ENCODE measurements around the gene SLC1A3. TPM values are rescaled to one million over a fixed set of nuclear protein-coding genes. Genes with fewer than 3 reads are reported as not detected.

The SLC1A3 gene
- total RNA-seq, 1 experiment from 2014 or later = 6.0 TPM

DNA sequence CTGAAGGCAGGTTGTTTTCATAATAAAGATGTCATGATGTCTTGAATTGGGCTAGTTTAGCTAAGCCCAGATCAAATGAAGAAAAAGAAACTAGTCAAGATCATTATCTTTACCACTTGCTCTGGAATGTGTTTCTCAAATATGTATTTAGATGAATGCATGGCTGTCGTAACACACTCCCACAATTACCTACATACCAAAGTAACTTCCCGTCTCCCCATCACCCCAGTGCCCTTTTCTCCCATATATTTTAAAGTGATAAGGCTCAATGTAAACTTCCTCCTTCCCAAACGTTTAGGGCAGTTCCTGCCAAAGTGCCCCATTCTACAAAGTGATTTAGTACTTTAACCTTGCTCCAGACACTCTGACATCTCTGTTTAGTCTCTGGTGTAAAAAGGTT is 61.4 kb downstream of the SLC1A3 start:
- BruUV-seq (replicated peaks) = no TSS peak
- CTCF ChIA-PET = no interaction called here
- Mint-ChIP-seq H3K27me3 (ENCODE audit: unreplicated experiment) (no peaks in the 10 kb centered on the region), H3K27ac (ENCODE audit: unreplicated experiment) (no peak overlapping the region), H3K4me3 (ENCODE audit: low read depth, unreplicated experiment) (no peak overlapping the region), H3K36me3 (ENCODE audit: insufficient read depth, unreplicated experiment) (no peaks in the 10 kb centered on the region), H3K4me1 (ENCODE audit: low read depth, unreplicated experiment) (peaks cover 7% of the 10 kb centered on the region), H3K9me3 (ENCODE audit: low read depth, unreplicated experiment) (no peaks in the 10 kb centered on the region)
- intact Hi-C loops (cut with micrococcal nuclease; ENCODE audit: unreplicated experiment) = no loop called here
- TF ChIP-seq, protein P1, sequence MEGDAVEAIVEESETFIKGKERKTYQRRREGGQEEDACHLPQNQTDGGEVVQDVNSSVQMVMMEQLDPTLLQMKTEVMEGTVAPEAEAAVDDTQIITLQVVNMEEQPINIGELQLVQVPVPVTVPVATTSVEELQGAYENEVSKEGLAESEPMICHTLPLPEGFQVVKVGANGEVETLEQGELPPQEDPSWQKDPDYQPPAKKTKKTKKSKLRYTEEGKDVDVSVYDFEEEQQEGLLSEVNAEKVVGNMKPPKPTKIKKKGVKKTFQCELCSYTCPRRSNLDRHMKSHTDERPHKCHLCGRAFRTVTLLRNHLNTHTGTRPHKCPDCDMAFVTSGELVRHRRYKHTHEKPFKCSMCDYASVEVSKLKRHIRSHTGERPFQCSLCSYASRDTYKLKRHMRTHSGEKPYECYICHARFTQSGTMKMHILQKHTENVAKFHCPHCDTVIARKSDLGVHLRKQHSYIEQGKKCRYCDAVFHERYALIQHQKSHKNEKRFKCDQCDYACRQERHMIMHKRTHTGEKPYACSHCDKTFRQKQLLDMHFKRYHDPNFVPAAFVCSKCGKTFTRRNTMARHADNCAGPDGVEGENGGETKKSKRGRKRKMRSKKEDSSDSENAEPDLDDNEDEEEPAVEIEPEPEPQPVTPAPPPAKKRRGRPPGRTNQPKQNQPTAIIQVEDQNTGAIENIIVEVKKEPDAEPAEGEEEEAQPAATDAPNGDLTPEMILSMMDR (IDR thresholded peaks at IDR 0.05; ENCODE audit: unreplicated experiment) = no peak
- no peak for DNase-seq

DNA sequence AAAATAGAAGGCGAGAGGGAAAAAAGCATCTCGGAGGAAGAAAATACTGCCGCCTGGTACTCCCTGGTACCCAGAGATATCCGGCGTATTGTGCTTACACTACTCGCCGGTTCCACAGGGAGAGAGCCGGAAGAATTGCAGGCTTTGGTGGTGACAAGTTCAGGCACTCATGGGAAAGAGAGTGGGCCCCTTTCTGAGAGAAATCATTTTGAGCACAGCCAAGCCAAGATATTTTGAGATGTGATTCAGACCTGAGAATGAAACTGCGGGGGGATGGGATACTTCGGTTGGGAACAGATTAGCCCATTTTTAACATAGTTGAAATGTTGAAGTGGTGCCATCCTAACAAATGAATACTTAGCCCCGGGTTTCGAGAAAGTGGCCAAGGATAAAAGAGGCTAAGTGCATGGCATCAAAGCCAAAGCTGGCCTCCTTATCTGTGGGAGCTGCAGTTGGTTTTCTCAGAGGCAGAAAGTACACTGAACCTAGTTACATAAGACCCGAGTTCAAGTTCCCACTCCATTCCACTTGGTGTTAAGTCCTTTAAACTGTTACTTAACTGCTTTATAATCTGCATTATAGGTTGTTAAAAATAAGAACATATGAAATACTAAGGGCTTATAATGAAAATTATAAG is 62.7 kb downstream of the SLC1A3 start:
- H3K4me3 Mint-ChIP-seq (ENCODE audit: low read depth, unreplicated experiment) = no peak overlapping the region
- TF ChIP-seq, protein P1 (IDR thresholded peaks at IDR 0.05; ENCODE audit: unreplicated experiment) = no peak
- DNase-seq = no peak
- no peaks in the 10 kb centered on the region for H3K9me3 Mint-ChIP-seq (ENCODE audit: low read depth, unreplicated experiment)
- no peaks in the 10 kb centered on the region for H3K36me3 Mint-ChIP-seq (ENCODE audit: insufficient read depth, unreplicated experiment)
- BruUV-seq (replicated peaks) = no TSS peak
- CTCF ChIA-PET = no interaction called here
- H3K27me3 Mint-ChIP-seq (ENCODE audit: unreplicated experiment) = no peaks in the 10 kb centered on the region
- H3K27ac Mint-ChIP-seq (ENCODE audit: unreplicated experiment) = no peak overlapping the region
- intact Hi-C loops (cut with micrococcal nuclease; ENCODE audit: unreplicated experiment) = no loop called here
- H3K4me1 Mint-ChIP-seq (ENCODE audit: low read depth, unreplicated experiment) = peaks cover 7% of the 10 kb centered on the region

DNA sequence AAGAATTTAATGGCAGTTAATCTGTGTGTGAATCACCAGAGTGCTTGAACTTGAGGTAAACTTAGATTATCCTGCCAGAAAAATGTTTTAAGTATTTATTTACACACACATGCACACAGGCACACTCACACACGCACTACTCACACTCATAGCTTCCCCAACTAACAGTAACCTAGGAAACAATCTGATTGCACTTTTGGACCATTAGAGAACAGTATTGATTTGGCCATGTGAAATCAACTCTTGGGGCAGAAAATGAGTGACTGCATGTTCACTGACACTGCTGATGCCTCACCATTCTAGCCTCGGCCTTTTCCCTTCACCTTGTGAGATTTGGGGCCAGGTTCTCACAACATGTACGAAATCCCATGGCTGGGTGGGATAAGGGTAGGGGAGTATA is 64.1 kb downstream of the SLC1A3 start:
- CTCF ChIA-PET = interaction anchor here (1.6 kb wide), 1 partner anchor 20 kb away, joined by 3 read pairs; no protein-coding TSS in a partner anchor
- TF ChIP-seq, protein P1 (IDR thresholded peaks at IDR 0.05; ENCODE audit: unreplicated experiment) = no peak
- Mint-ChIP-seq H3K4me1 (ENCODE audit: low read depth, unreplicated experiment) (no peaks in the 10 kb centered on the region), H3K27ac (ENCODE audit: unreplicated experiment) (no peak overlapping the region), H3K9me3 (ENCODE audit: low read depth, unreplicated experiment) (no peaks in the 10 kb centered on the region), H3K36me3 (ENCODE audit: insufficient read depth, unreplicated experiment) (no peaks in the 10 kb centered on the region), H3K4me3 (ENCODE audit: low read depth, unreplicated experiment) (no peak overlapping the region), H3K27me3 (ENCODE audit: unreplicated experiment) (no peaks in the 10 kb centered on the region)
- BruUV-seq (replicated peaks) = no TSS peak
- no peak for DNase-seq
- intact Hi-C loops (cut with micrococcal nuclease; ENCODE audit: unreplicated experiment) = no loop called here

DNA sequence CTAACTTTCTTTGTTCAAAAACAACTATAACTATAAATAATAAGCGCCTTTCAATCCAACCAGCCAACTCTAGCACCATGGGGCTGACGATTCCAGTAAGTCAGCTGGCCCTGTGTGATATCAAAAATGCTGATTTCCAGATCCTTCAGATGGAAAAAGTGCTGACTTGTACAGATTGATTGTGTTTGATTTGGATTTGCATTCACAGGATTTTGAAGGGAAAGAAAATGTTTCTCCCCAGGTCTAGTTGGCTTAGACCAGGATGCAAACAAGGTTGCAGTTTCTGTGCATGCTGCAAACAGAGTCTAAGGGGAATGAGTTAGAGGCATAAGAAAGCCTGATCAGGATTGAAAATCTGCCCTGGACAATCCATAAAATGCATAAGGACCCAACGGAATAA is 68.9 kb downstream of the SLC1A3 start:
- H3K4me3 Mint-ChIP-seq (ENCODE audit: low read depth, unreplicated experiment) = no peak overlapping the region
- CTCF ChIA-PET = interaction anchor here (0.7 kb wide), 1 partner anchor 251 kb away, joined by 3 read pairs; no protein-coding TSS in a partner anchor
- H3K36me3 Mint-ChIP-seq (ENCODE audit: insufficient read depth, unreplicated experiment) = no peaks in the 10 kb centered on the region
- H3K27me3 Mint-ChIP-seq (ENCODE audit: unreplicated experiment) = peaks cover 13% of the 10 kb centered on the region
- no TSS peak for BruUV-seq (replicated peaks)
- DNase-seq = no peak
- TF ChIP-seq, protein P1 (IDR thresholded peaks at IDR 0.05; ENCODE audit: unreplicated experiment) = no peak
- no peaks in the 10 kb centered on the region for H3K9me3 Mint-ChIP-seq (ENCODE audit: low read depth, unreplicated experiment)
- H3K27ac Mint-ChIP-seq (ENCODE audit: unreplicated experiment) = no peak overlapping the region
- H3K4me1 Mint-ChIP-seq (ENCODE audit: low read depth, unreplicated experiment) = no peaks in the 10 kb centered on the region
- intact Hi-C loops (cut with micrococcal nuclease; ENCODE audit: unreplicated experiment) = no loop called here
